Type B pancreatic cell (in vitro differentiated cells): ENCODE data around the gene RGL4. TPM values are rescaled to one million over a fixed set of nuclear protein-coding genes. Genes with fewer than 3 reads are reported as not detected.

Experiments used
- DNase-seq: peaks from one replicate; pipeline ENCODE4 v3.0.0; 2021; ENCODE audit warnings: mixed read lengths; ENCODE audit not compliant: unreplicated experiment; ENCODE audit errors: extremely low spot score
- H3K27ac Mint-ChIP-seq: 2 replicates; pipeline ENCODE4 v1.8.0; 2021; ENCODE audit warnings: mild to moderate bottlenecking, mixed read lengths
- H3K27me3 Mint-ChIP-seq: 2 replicates; pipeline ENCODE4 v1.8.0; 2021; ENCODE audit warnings: mixed read lengths
- H3K36me3 Mint-ChIP-seq: 2 replicates; pipeline ENCODE4 v1.8.0; 2021; ENCODE audit warnings: mixed read lengths
- H3K4me1 Mint-ChIP-seq: one replicate; pipeline ENCODE4 v1.8.0; 2021; ENCODE audit warnings: mixed read lengths; ENCODE audit not compliant: unreplicated experiment
- H3K4me3 Mint-ChIP-seq: 2 replicates; pipeline ENCODE4 v1.8.0; 2021; ENCODE audit warnings: mild to moderate bottlenecking, mixed read lengths
- H3K9me3 Mint-ChIP-seq: 2 replicates; pipeline ENCODE4 v1.8.0; 2021; ENCODE audit warnings: mixed read lengths
- CTCF ChIP-seq: fragments of 200-600 bp; sonication (generic); conservative IDR thresholded peaks from 2 replicates; pipeline ENCODE4 v1.5.0; 2021; ENCODE audit warnings: antibody characterized with exemption, mild to moderate bottlenecking
- total RNA-seq: library from RNA; stranded (reverse); gene quantifications from 2 replicates; pipeline ENCODE4 v1.2.1, GENCODE V29; 2021; ENCODE audit warnings: low replicate concordance

Gene RGL4
- total RNA-seq, 1 donor from 2014 or later, result not detected

GRCh38 chr22:23745791-23746190 is 55.0 kb downstream of the RGL4 start:
- TF ChIP-seq CTCF, result no peak
- no peaks in the 10 kb centered on the region for H3K9me3 Mint-ChIP-seq

More at GRCh38 chr22:23745791-23746190, 55.0 kb downstream of the RGL4 start:
- Mint-ChIP-seq H3K36me3 (peaks cover 37% of the 10 kb centered on the region), H3K27me3 (no peaks in the 10 kb centered on the region), H3K27ac (no peak overlapping the region), H3K4me1 (peaks cover 20% of the 10 kb centered on the region), H3K4me3 (no peak overlapping the region)
- no peak for DNase-seq

Other genes with a start within 250 kb of the RGL4 start
- gene IGLL1, start 110.7 kb upstream of the RGL4 start, total RNA-seq, result not detected in 2 replicates
- gene DRICH1, start 58.7 kb upstream of the RGL4 start, total RNA-seq, result 0.43 and 1.00 TPM in 2 replicates
- gene ZNF70, start 60.1 kb downstream of the RGL4 start, total RNA-seq, result 10.7 and 12.3 TPM in 2 replicates
- gene VPREB3, start 63.4 kb downstream of the RGL4 start, total RNA-seq, result 0.92 TPM in 1 of 2 replicates, not detected in the other
- gene C22orf15, start 72.0 kb downstream of the RGL4 start, total RNA-seq, result 1.7 TPM in 1 of 2 replicates, not detected in the other
- 87.2 and 156 TPM in 2 replicates for gene CHCHD10, start 77.0 kb downstream of the RGL4 start, total RNA-seq
- gene MMP11, start 81.8 kb downstream of the RGL4 start, total RNA-seq, result 17.8 and 31.6 TPM in 2 replicates
- gene SMARCB1, start 96.0 kb downstream of the RGL4 start, total RNA-seq, result 99.5 and 159 TPM in 2 replicates
- 2.6 and 9.5 TPM in 2 replicates for gene DERL3, start 148.0 kb downstream of the RGL4 start, total RNA-seq
- gene SLC2A11, start 166.9 kb downstream of the RGL4 start, total RNA-seq, result 19.6 and 32.1 TPM in 2 replicates
- gene MIF, start 203.4 kb downstream of the RGL4 start, total RNA-seq, result 436 and 570 TPM in 2 replicates